ENCODE results near the gene NSMF. TPM values are rescaled to one million over a fixed set of nuclear protein-coding genes. Genes with fewer than 3 reads are reported as not detected.
A peak's percentile ranks its signal among the peaks of the same experiment; 100 is the strongest.

NSMF gene
- total RNA-seq, 2 donors from 2014 or later = 16.2 to 26.2 TPM

DNA sequence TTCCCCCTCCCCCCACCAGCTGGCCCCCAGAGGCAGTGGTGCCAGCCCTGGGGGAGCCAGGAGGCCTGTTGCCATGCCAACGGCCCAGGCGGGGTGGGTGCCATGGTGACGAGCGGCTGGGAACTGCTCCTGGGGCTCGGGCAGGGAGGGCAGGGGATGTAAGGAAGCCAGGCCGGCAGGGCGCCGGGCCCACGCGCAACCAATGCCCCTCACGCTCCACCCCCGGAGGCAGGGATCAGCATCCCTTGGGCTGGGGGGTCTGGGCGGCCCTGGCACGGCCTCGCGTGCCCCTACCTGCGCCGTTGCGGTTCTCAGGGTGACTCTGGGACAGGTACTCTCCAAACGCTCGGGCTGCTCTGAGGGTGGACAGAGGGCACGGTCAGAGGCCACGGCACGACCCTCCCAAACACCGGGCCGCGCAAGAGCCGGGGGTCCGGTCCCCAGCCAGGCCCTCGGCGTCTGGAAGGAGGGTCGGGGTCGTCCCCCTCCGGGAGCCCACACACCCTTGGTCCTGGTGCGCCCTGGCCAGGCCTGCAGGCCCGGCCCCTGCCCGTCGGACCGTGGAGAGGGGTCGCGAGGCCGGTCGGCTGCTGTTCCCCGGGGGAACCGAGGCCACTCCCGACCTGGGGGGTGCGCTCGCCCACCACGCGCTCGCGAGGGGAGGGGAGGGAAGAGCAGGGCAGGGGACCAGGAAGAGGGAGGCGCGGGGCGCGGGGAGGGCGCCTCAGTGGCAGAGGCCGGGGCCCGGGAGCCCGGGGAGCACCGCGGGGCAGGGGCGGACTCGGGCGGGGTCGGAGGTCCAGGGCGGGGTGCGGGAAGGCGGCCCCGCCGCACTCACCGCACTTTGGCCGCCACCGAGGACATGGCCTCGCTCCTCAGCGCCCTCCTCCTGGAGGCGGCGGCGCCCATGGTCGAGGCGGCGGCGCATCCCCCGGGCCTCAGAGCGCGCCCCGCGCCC is 661 bp downstream of the NSMF start:
- H3K36me3 ChIP-seq = no peaks in the 10 kb centered on the region
- DNase-seq (ENCODE audit: low spot score) = no peak
- H3K27ac ChIP-seq = peak overlapping the region; percentile 38 to 66
- H3K4me3 ChIP-seq = peak overlapping the region; percentile 45 to 72
- no peaks in the 10 kb centered on the region for H3K27me3 ChIP-seq
- TF ChIP-seq CTCF (IDR thresholded peaks at IDR 0.05) = no peak
- peaks cover 0 to 38% of the 10 kb centered on the region in 2 donors for H3K4me1 ChIP-seq
- H3K9me3 ChIP-seq = no peaks in the 10 kb centered on the region

DNA sequence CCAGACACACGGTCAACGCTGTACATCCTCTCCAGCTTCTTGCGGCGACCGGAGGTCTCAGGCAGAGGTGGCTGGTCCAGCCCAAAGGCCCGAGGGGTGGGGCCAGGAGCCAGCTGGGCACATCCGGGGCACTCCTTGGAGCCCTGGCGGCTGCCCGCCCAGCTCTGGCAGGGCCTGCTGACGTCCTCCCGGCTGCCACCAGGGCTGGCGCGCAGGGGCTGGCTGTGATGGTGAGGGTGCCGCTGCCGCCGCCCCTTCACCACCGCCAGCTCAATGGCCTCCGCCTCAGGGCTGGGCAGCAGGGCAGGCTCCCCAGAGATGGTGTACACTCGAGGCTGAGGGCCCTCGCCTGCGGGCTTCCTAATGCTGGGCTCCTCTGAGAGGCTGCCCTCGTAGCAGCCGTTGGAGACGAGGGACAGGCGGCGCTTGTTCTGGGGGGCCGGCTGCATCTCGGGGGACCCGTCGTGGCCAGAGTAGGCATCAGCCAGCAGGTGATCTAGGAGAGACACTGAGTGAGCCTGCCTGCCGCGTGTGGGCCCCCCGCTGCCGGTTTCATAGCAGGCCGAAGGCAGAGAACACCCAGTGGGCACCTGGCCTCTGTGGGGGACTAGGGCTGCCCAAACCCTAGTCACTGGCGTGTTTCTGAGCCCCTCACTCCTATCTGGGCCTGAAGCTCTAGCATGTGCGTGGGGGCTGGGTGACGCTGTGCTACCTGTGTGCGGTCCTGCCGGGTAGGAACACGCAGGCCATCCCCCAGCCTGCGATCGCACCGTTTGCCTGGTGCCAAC is 1.5 kb downstream of the NSMF start:
- Histone ChIP-seq H3K4me3 (peak overlapping the region in 1 of 2 donors; percentile 72), H3K27ac (peak overlapping the region in 1 of 2 donors; percentile 66)

DNA sequence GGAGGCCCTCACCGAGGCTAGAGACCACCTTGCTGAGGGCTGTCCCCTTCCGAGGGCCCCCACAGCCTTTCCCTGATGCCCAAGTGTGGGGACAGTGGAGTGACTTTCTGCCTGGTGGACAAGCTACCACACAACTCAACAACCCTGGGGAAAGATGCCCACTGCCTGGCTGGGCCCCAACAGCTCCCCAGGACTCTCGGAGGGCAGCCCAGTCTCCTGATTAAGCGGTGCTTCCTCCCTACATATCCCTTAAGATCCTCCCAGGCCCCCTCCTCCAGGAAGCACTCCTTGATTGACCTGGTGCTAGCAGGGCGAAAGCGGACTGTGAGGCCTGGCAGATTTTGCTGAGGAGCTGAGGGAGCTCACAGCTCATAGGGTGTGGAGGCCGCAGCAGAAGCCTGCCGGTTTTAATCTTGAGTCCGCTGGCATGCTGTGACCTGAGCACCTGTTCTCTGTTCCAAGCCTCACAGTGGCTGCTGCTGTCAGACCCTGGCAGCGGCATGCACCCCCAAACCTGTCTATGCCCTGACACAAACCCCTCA is 2.2 kb downstream of the NSMF start:
- peaks cover 0 to 42% of the 10 kb centered on the region in 2 donors for H3K4me1 ChIP-seq
- no peak for DNase-seq (ENCODE audit: low spot score)
- peak overlapping the region in 1 of 2 donors; percentile 6 for H3K27ac ChIP-seq

More for the DNA sequence above, 1.5 kb downstream of the NSMF start:
- H3K36me3 ChIP-seq = peaks cover 2% of the 10 kb centered on the region
- no peaks in the 10 kb centered on the region for H3K9me3 ChIP-seq
- H3K4me1 ChIP-seq = peaks cover 0 to 42% of the 10 kb centered on the region in 2 donors
- H3K27me3 ChIP-seq = no peaks in the 10 kb centered on the region
- no peak for TF ChIP-seq CTCF (IDR thresholded peaks at IDR 0.05)
- DNase-seq (ENCODE audit: low spot score) = no peak

DNA sequence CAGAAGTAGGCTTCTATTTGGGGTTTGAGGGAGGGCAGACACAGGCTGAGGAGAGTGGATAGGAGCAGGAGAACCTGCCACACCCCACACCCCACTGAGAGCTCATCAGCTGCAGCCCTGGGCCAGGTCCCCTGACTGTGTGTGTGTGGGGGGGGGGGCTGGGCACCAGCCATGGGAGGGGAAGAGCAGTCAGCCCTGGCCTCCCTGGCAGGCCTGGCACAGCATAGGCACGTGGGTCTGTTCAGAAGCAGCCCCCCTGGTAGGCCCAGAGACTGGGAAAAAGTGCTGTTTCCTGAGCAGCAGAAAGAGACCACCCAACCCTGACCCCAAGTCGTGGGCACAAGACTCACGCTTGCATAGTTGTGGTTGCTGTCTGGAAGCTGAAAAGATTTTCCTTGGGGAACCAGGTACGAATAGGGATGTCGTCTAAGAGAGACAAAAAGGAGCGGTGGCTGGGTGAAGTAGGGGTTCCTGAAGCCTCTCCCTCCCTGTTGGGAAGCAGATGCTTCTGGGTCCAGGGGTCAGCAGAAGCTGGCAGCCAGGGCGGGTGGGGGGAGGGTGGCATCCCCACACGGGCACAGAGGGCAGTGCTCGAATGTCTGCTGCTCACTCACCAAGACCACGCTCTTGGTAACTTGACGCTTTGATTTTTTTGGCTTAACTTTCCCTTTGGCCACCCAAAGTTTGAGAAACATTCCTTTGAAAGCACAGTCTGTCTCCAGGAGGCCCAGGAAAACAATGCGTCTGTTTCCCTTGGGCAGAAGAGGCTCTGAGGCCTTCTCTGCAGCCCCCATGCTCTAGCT is 2.9 kb downstream of the NSMF start:
- no peak for DNase-seq (ENCODE audit: low spot score)
- H3K4me1 ChIP-seq = peaks cover 0 to 42% of the 10 kb centered on the region in 2 donors
- no peaks in the 10 kb centered on the region for H3K27me3 ChIP-seq
- no peak overlapping the region for H3K27ac ChIP-seq
- TF ChIP-seq CTCF (IDR thresholded peaks at IDR 0.05) = no peak
- H3K9me3 ChIP-seq = no peaks in the 10 kb centered on the region
- H3K36me3 ChIP-seq = peaks cover 5% of the 10 kb centered on the region
- no peak overlapping the region for H3K4me3 ChIP-seq

More for the DNA sequence above, 2.2 kb downstream of the NSMF start:
- Histone ChIP-seq H3K4me3 (no peak overlapping the region), H3K9me3 (no peaks in the 10 kb centered on the region), H3K27me3 (no peaks in the 10 kb centered on the region), H3K36me3 (peaks cover 5% of the 10 kb centered on the region)
- no peak for TF ChIP-seq CTCF (IDR thresholded peaks at IDR 0.05)

DNA sequence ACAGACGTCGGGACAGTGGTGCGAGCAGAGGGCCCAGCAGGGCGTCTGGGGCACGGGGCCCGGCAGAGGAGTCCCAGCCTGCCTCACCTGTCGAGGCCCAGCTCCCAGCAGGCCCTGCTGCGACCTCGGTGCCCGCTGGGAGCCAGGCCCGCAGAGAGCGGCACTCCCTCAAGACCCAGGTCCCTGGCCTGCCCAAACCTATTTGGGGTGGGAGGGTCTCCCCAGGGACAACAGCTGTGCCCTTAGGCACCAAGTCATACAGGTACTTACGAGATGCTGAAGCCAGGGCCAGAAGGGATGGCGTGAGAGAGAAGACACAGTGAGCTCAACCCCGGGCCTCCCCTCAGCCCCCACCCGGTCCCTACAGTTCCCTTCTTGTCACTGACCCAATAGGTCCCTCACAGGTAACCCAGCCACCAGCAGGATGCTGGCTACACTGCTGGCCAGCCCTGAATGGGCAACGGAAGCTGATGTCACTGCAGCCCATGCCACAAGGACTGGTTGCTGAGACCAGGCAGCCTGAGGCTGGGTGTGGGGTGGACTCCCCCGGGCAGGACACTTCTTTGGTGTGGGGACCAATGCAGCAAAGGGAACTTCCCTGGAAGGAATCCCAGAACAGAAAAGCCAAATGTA is 3.7 kb downstream of the NSMF start:
- Histone ChIP-seq H3K27me3 (no peaks in the 10 kb centered on the region), H3K4me3 (no peak overlapping the region), H3K27ac (no peak overlapping the region), H3K36me3 (peaks cover 5% of the 10 kb centered on the region), H3K9me3 (no peaks in the 10 kb centered on the region), H3K4me1 (peaks cover 0 to 42% of the 10 kb centered on the region in 2 donors)
- DNase-seq (ENCODE audit: low spot score) = no peak
- no peak for TF ChIP-seq CTCF (IDR thresholded peaks at IDR 0.05)
